SH-SY5Y (cell line): Measurements from ENCODE around the gene PDSS1.

Source experiments
- GATA2 ChIP-seq: IDR thresholded peaks from 2 replicates; pipeline ENCODE4 v1.6.1; 2011; ENCODE audit warnings: mild to moderate bottlenecking, low read depth, low read length
- GATA3 ChIP-seq: IDR thresholded peaks from 2 replicates; pipeline ENCODE4 v1.6.1; 2011; ENCODE audit warnings: low read depth, mild to moderate bottlenecking, low read length, moderate library complexity

- TF ChIP-seq GATA2 (no peak), GATA3 (no peak)
Observed at GRCh38 chr10:26706936-26707335, 9.4 kb downstream of the PDSS1 start.
